Anterior cingulate cortex (tissue), 58 donors: ENCODE measurements around the gene IL24.

Source experiments
- DNase-seq, 58 donors: peaks; one replicate each; lab custom pipeline; 2025; lab: John Stamatoyannopoulos, UW

Gene IL24

GRCh38 chr1:206875752-206876377 lies 21.4 kb upstream of the IL24 start:
- DNase-seq, result no peak

DNA sequence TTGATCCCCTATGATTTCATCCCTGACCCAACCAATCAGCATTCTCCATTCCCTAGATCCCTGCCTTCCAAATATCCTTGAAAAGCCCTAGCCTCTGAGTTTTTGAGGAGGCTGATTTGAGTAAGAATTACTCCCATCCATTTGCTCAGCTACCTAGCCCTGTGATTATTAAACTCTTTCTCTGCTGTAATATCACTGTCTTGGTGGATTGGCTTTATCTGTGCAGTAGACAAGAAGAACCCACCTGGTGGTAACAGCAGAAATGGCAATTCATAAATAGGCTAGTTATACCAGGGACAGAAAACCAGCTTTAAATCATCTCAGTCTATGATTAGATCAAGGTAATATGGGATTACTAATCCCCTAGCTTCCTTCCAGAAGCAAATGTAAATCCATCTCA lies 18.8 kb upstream of the IL24 start:
- DNase-seq, result no peak

DNA sequence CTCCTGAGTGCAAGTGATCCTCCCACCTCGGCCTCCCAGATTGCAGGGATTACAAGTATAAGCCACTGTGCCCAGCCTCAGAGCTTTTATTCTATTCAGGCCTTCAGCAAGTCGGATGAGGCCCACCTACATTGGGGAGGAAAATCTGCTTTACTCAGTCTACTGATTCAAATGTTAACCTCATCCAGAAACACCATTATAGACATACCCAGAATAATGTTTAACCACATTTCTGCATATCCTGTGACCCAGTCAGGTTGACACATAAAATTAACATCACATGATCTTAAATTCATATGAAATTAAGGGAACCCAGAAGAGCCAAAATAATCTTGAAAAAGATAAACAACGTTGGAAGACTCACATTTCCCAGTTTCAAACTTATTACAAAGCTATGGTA lies 16.9 kb upstream of the IL24 start:
- no peak for DNase-seq

DNA sequence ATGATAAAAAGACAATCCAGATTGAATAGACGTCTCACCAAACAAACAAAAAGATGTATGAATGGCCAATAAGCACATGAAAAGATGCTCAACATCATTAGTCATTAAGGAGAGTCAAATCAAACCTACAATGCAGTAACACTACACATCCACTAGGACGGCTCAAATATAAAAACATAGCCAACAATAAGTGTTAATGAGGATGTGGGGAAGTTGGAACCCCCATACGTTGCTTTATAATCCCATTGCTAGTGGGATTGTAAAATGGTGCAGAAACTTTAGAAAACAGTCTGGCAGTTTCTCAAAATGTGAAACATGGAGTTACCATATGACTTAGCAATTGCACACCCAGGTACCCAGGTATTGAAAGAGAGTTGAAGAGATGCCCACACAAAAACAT lies 14.7 kb upstream of the IL24 start:
- DNase-seq, result no peak

DNA sequence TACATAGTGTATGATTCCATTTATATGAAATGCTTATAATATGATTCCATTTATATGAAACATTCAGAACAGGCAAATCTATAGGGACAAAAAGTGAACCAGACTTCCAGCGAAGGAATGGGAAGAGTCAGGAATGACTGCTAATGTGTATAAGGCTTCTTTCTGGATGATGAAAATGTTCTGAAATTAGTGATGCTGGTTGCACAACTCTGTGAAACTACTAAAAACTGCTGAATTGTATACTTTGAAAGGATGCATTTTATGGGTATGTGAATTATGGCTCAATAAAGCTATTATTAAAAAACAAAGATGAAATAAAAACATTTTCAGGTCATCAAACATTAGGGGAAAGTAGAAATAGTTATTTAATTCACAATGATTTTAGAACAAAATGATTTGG lies 14.1 kb upstream of the IL24 start:
- DNase-seq, result no peak

DNA sequence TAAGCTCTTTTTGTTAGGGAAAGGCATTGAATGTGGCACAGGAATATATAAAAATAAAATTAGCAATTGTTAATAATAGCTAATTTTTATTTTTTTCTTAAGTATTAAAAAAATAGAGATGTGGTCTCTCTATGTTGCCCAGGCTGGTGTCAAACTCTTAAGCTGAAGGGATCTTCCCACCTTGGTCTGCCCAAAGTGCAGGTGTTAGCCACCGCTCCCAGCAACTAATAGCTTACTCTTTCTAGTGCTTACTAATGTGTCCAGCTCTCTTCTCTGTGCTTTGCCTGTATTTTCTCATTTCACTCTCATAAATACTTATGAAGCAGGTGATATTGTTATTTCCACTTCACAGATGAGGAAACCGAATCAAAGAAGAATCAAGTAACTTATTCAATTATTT lies 13.4 kb upstream of the IL24 start:
- no peak for DNase-seq

DNA sequence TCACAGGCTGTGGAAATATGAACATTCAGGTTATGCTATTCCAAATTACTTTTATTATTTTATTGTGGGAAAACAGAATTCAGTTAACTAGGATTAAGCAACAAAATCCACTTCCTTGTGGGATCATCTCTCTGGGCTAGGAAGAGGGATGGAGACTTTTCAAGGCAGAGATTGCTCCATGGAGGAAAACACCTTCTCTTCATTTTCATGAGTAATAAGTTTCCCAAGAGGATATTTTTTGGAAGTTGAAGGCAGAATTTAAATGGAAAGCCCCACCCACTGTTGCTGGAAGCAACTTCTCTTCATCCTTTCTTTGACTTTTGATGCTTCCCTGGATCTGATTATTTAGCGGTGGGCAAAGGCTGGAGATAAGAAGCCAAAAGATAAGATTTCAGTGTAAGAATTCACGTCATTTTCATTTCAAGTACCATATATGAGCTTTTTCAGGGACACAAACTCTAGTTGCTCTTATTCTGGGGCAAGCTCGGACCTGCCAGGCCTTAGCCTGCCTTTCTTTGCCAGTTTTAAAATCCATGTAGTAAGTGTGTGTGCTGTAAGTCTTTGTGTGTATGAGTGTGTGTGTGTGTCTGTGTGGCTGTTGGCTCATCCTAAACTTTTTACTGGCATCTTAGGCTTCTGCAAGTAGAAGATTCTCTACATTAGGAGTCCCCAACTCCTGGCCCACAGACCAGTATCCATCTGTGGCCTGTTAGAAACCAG lies 11.7 kb upstream of the IL24 start:
- DNase-seq, result no peak

- no peak for DNase-seq
Measured at GRCh38 chr1:206886831-206887230, 10.4 kb upstream of the IL24 start.

- DNase-seq, result no peak
Measured at GRCh38 chr1:206887701-206888100, 9.5 kb upstream of the IL24 start.

DNA sequence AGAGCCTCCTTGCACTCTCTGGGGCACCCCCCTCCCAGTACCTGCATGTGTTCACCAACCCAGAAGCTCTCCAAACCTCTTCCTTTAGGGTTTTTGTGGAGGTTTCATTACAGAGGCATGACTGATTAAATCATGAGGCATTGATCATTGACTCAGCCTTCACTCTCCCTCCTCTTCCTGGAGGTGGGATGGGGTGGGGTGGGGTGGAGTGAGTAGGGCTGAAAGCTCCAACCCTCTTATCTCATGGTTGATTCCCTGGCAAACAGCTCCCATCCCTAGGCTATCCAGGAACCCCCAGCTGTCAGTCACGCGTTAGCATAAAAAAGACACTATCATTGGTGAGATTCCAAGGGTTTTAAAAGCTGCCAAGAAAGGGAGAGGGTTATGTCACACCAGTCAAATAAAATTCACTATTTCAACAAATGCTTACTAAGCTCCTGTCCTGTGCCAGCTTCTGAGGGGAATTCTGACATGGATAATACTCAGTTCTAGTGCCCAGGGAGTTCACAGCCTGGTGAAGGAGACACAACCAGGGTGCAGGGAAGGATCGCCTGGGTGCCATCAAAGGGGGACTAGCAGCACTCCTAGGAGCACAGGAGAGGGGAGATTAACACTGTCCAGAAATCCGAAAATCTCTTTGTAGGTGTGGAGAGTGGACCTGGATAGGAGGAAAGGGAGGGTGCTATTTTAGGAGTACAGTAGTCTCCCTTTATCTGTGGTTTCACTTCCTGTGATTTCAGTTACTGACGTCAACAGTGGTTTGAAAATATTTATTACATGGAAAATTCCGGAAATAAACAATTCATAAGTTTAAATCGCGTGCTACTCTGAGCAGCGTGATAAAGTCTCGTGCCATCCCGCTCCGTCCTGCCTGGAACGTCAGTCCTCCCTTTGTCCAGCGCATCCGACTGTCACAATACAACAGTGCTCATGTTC lies 6.8 kb upstream of the IL24 start:
- DNase-seq, result no peak

DNA sequence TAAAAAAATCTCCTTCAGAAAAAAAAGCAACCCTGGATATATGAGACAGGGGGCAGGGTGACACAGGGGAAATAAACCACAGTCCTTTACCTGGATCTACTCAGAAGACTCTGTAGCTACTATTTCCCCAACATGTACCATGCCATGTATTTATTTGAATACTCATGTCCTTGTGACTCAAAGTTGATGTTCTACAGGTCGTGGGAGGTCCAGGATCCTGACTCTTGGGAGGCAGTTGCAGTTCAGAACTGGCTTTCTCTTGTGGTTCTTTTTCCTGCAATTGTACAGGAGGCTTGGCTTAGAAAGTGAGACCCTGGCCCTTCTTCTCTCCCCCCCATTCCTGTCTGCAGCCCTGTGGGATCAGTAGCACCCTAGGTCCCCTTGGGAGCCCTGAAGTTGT lies 5.8 kb upstream of the IL24 start:
- no peak for DNase-seq

DNA sequence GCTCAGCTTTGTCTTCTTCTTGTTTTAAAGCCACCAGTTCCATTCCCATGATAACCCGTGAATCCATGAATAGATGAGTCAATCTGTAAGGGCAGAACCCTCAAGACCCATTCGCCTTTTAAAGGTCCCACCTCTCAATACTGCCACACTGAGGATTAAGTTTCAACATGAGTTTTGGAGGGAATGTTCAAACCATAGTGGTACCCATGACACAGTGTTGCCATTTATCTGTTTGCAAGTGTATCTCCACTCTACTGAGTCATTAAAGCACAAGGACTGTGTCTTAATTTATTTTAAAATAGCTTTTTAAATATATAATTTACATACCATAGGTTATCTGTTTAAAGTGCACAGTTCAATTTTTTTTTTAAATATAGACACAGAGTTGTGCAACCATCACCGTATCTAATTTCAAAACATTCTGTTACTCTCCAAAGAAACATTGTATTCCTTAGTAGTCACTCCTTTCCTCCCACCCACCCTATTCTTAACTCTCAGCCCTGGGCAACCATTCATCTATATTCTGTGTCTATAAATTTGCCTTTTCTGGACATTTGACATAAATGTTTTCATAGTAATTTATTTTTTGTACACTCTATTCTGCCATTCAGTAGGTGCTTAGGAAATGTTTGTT lies 4.8 kb upstream of the IL24 start:
- DNase-seq, result no peak

- DNase-seq, result no peak
Measured at GRCh38 chr1:206893380-206893779, 3.9 kb upstream of the IL24 start.

- DNase-seq, result no peak
Measured at GRCh38 chr1:206895325-206895724, 1.9 kb upstream of the IL24 start.

- DNase-seq, result no peak
Measured at GRCh38 chr1:206895837-206896242, 1.4 kb upstream of the IL24 start.

DNA sequence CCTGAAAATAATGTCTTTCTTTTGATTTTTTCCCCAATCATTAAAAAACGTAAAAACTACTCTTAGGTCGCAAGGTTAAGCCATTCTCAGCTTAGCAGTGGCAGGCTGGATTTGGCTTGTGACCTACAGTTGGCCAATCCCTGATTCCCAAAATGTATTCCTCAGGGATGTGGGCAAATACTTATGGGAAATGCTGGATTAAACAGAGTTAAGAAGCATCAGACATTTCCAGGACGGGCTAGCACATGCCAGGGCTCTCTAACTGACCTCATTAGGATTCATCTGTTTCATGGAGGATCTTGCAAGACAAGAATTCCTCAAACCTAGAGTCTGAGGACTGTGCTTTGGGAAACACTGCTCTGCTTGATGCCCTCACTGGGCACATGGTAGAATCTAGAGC lies 982 bp upstream of the IL24 start:
- no peak for DNase-seq

- DNase-seq, result no peak
Measured at GRCh38 chr1:206898089-206898914, 1.1 kb downstream of the IL24 start.

- DNase-seq, result no peak
Measured at GRCh38 chr1:206898915-206899431, 1.7 kb downstream of the IL24 start.

DNA sequence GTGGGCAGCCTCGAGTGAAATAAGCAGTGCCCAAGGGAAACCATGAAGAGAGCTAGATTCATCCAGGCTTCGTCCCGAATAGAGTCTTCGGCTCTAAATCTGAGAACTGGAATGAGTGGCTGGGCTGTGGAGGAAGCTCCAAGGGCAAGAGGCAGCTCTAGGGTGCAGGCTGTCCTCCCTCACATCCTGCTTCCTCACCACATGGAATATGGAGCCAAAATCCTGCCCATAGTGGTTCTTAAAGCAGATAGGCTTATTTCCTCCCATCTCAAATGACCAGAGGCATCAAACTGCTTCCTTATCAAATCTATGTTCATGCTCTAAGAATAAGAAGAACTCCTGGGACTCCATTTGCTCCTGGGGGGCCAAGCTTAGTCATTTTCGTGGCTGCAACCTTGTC lies 2.5 kb downstream of the IL24 start:
- DNase-seq, result no peak

DNA sequence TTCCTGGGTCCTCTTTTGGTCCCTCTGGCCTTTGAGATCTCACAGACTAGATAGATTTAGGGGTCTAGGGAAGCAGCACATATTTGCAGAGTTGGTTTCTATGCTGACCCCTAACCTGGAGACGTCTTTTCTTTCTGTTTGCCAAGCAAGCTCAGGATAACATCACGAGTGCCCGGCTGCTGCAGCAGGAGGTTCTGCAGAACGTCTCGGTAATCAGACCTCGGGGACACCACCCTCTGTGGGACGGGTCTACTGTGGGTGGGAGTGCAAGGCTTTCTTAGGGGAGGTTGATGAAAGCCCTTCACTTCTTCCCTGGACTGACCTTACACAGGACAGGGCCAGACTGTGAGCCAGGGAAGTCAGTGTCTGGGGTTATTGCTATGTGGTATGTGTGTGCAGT lies 2.9 kb downstream of the IL24 start:
- DNase-seq, result no peak
